ENCODE results near the gene GSTT4.

DNA sequence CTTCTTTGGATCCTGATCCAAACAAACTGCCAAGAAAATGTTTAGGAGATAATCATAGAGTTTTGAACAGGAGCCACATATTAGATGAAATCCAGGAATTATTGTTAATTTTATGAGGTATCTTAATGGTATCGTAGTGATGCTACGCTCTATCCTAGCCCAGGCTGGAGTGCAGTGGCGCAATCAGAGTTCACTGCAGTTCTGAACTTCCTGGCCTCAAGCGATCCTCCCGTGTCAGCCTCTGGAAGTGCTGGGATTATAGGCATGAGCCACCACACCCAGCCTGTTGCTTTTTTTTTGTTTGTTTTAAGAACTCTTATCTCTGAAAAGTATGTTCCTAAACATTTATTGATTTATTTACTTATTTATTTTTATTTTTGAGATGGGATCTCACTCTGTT lies 2.4 kb downstream of the GSTT4 start:
- TF ChIP-seq POLR2A (IDR thresholded peaks at IDR 0.05; ENCODE audit: low read depth, low read length) = no peak
- TF ChIP-seq TAF1 (IDR thresholded peaks at IDR 0.05; ENCODE audit: borderline replicate concordance, low read depth, low read length) = no peak
- no peak for TF ChIP-seq POLR2AphosphoS5 (IDR thresholded peaks at IDR 0.05; ENCODE audit: low read depth, low read length)
